Hematopoietic multipotent progenitor cell treated with erythropoietin and hydrocortisone succinate and interleukin-3 and kit ligand, for 17 days (in vitro differentiated cells): ENCODE measurements around the gene TXNDC16.

ENCODE experiments used
- DNase-seq: peaks from one replicate; pipeline ENCODE4 v3.0.0-alpha.2; 2015; ENCODE audit warnings: low spot score

The TXNDC16 gene

GRCh38 chr14:52446355-52446754, 106.0 kb downstream of the TXNDC16 start:
- DNase-seq, result no peak

GRCh38 chr14:52443506-52443905, 108.8 kb downstream of the TXNDC16 start:
- DNase-seq, result no peak

GRCh38 chr14:52442602-52443001, 109.7 kb downstream of the TXNDC16 start:
- no peak for DNase-seq

GRCh38 chr14:52442166-52442565, 110.1 kb downstream of the TXNDC16 start:
- DNase-seq, result no peak

GRCh38 chr14:52439476-52439875, 112.8 kb downstream of the TXNDC16 start:
- DNase-seq, result no peak

GRCh38 chr14:52434955-52435354, 117.3 kb downstream of the TXNDC16 start:
- no peak for DNase-seq

- DNase-seq, result no peak
Observed at GRCh38 chr14:52430474-52430873, 121.8 kb downstream of the TXNDC16 start.

GRCh38 chr14:52429451-52429850, 122.9 kb downstream of the TXNDC16 start:
- no peak for DNase-seq

GRCh38 chr14:52427460-52427859, 124.8 kb downstream of the TXNDC16 start:
- DNase-seq, result no peak

GRCh38 chr14:52422650-52423356, 129.5 kb downstream of the TXNDC16 start:
- DNase-seq, result no peak

- no peak for DNase-seq
Observed at GRCh38 chr14:52417139-52417538, 135.2 kb downstream of the TXNDC16 start.

- DNase-seq, result no peak
Observed at GRCh38 chr14:52413729-52414408, 138.4 kb downstream of the TXNDC16 start.

GRCh38 chr14:52412426-52412825, 139.9 kb downstream of the TXNDC16 start:
- DNase-seq, result no peak

GRCh38 chr14:52405314-52405713, 147.0 kb downstream of the TXNDC16 start:
- no peak for DNase-seq

GRCh38 chr14:52402812-52403526, 149.3 kb downstream of the TXNDC16 start:
- no peak for DNase-seq

GRCh38 chr14:52400846-52401245, 151.5 kb downstream of the TXNDC16 start:
- no peak for DNase-seq

GRCh38 chr14:52399921-52400595, 152.2 kb downstream of the TXNDC16 start:
- DNase-seq, result no peak

GRCh38 chr14:52399104-52399503, 153.2 kb downstream of the TXNDC16 start:
- DNase-seq, result no peak

- no peak for DNase-seq
Observed at GRCh38 chr14:52397844-52398243, 154.5 kb downstream of the TXNDC16 start.

- DNase-seq, result no peak
Observed at GRCh38 chr14:52395728-52396127, 156.6 kb downstream of the TXNDC16 start.

- DNase-seq, result no peak
Observed at GRCh38 chr14:52391881-52392615, 160.3 kb downstream of the TXNDC16 start.
